GM21576 (cell line): ENCODE data around the gene ZSCAN31.
A peak's percentile ranks its signal among the peaks of the same experiment; 100 is the strongest.
"Not testable (repeated sequence)": the region's sequence is repeated elsewhere in the genome, so short reads cannot be mapped to it uniquely, and the experiment has no call there.

Experiments
- ATAC-seq: cut with Tn5 transposase; IDR thresholded peaks from one replicate; pipeline ENCODE4 v1.9.1; 2021; ENCODE audit warnings: mild to moderate bottlenecking, moderate library complexity; ENCODE audit not compliant: unreplicated experiment

The ZSCAN31 gene

GRCh38 chr6:28335564-28336283 is at the start of gene ZSCAN31:
ZSCAN31 (minus strand) TSS chr6:28336148; CDS start chr6:28329683, 6,465 bp downstream.
- ATAC-seq, result peak; percentile 80

DNA sequence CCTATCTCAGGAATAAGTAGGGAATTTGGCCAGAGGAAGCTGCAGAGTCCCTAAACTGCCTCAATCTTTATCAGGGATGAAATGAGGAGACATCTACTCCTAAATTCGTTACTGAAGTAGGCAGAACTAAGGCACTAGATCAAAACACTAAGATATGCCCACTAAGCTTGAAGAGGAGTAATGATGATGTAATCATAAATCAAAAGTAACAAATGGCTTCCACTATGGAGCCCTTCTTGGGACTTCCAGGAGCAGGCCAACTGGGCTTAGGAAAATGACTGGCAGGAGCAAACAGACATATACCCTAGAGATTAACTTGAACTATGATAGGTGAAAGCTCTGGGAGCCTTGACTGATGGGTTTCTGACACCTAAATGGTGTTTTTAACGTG is 48.2 kb upstream of the ZSCAN31 start:
- no peak for ATAC-seq

GRCh38 chr6:28383235-28384142 is 47.5 kb upstream of the ZSCAN31 start:
- peak; percentile 87 for ATAC-seq

- no peak for ATAC-seq
Measured at GRCh38 chr6:28380381-28380780, 44.4 kb upstream of the ZSCAN31 start.

DNA sequence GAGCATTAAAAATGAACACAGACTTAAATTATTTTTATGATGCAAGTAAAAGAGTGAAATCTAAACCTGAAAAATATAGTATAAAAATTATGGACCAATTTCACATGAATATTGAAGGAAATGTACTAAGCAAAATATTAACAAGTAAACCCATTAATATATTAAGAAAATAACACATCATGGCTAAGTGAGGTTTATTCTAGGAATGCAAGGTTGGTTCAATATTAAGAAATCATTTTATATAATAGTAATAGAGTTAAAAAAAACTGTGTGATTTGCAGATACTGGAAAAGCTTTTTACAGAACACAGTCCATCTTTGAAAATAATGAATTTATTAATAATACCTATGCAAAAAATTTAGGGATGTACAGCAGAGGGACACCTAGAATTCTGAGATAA is 42.7 kb upstream of the ZSCAN31 start:
- no peak for ATAC-seq

- ATAC-seq, result no peak
Measured at GRCh38 chr6:28377879-28378278, 41.9 kb upstream of the ZSCAN31 start.

GRCh38 chr6:28373925-28374324 is 38.0 kb upstream of the ZSCAN31 start:
- ATAC-seq, result no peak

DNA sequence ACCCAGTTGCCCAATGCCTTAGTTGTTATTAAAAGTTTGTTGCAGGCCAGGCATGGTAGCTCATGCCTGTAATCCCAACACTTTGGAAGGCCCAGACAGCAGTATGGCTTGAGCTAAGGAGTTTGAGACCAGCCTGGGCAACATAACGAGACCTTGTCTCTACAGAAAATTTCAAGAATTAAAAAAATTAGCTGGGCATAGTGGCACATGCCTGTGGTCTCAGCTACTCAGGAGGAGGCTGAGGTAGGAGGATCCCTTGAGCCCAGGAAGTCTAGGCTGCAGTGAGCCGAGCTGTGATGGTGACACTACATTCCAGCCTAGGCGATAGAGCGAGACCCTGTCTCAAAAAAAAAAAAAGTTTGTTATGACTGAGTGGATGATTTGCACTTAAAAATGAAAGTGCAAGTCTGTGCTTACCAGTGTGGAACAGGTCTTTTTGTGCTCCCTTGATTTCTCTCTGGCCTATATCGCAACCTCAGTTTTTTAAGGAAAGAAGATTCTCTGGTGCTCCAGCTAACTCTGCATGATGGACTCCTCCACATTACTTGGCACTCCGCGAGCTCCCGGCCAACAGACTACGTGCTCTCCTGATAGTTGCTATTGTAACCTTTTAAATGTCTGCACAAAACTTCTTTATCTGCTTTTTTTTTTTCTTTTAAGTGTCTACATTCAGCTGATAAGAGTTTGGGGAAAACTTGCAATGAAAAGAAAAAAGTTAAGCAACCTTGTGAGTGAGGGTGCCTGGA is 35.9 kb upstream of the ZSCAN31 start:
- ATAC-seq, result peak; percentile 69

DNA sequence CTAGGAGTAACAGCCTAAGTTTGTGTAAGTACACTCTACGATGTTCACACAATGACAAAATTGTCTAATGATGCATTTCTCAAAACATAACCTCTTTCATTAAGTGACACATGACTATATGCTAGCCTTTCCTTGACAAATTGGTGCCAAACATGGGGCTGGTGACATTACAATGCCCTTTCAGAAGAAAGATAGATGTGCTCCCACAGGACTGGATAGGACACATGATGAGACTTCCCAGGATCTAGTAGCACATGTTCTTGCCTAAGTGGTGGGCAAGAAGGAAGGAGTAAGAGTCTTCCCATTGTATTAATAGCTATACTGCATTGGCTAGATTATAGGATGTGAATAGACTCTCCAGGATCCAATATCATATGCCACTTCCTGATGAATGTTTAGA is 35.3 kb upstream of the ZSCAN31 start:
- ATAC-seq, result no peak

GRCh38 chr6:28370440-28370839 is 34.5 kb upstream of the ZSCAN31 start:
- ATAC-seq, result no peak

DNA sequence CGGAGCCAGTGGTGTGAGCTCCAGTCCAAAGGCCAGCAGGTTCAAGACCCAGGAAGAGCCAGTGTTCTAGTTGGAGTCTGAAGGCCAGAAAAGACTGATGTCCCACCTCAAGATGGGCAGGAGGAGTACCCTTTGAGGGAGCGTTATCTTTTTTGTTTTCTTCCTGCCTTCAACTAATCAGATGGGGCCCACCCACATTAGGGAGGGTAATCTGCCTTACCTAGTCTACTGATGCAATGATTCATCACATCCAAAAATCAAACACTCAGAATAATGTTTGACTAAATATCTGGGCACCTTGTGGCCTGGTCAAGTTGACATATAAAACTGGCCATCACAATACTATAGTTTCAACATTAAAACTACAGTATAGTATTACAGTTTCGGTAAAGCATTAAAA is 33.5 kb upstream of the ZSCAN31 start:
- no peak for ATAC-seq

- ATAC-seq, result peak; percentile 77
Measured at GRCh38 chr6:28368522-28368921, 32.6 kb upstream of the ZSCAN31 start.

DNA sequence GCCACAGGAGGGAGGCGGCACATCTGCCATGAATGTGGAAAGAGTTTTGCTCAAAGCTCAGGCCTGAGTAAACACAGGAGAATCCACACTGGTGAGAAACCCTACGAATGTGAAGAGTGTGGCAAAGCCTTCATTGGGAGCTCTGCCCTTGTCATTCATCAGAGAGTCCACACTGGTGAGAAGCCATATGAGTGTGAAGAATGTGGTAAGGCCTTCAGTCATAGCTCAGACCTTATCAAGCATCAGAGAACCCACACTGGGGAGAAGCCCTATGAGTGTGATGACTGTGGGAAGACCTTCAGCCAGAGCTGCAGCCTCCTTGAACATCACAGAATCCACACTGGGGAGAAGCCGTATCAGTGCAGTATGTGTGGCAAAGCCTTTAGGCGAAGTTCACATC is 29.6 kb upstream of the ZSCAN31 start:
- not testable (repeated sequence) for ATAC-seq

GRCh38 chr6:28360961-28361360 is 25.0 kb upstream of the ZSCAN31 start:
- ATAC-seq, result no peak

- not testable (repeated sequence) for ATAC-seq
Measured at GRCh38 chr6:28359562-28359961, 23.6 kb upstream of the ZSCAN31 start.

GRCh38 chr6:28357036-28357435 is 21.1 kb upstream of the ZSCAN31 start:
- ATAC-seq, result no peak

DNA sequence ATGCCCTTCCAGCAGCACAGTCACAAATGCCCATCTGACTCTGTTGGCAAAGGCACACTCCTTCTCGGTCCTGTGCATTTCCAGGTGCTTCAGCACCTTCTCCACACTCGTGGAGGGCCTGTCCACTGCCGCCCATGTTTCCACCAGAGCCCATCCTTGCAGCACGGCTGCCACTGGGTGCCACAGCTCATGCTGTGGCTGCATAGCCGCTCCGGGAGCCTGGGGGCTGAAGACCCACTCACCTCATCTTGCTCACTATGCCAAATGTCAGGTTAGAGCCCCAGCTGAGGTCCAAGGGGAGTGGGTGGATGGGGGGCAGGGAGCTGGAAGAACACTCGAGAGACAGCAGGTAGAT is 20.7 kb upstream of the ZSCAN31 start:
- no peak for ATAC-seq

GRCh38 chr6:28355743-28356665 is 20.1 kb upstream of the ZSCAN31 start:
- ATAC-seq, result peak; percentile 86

DNA sequence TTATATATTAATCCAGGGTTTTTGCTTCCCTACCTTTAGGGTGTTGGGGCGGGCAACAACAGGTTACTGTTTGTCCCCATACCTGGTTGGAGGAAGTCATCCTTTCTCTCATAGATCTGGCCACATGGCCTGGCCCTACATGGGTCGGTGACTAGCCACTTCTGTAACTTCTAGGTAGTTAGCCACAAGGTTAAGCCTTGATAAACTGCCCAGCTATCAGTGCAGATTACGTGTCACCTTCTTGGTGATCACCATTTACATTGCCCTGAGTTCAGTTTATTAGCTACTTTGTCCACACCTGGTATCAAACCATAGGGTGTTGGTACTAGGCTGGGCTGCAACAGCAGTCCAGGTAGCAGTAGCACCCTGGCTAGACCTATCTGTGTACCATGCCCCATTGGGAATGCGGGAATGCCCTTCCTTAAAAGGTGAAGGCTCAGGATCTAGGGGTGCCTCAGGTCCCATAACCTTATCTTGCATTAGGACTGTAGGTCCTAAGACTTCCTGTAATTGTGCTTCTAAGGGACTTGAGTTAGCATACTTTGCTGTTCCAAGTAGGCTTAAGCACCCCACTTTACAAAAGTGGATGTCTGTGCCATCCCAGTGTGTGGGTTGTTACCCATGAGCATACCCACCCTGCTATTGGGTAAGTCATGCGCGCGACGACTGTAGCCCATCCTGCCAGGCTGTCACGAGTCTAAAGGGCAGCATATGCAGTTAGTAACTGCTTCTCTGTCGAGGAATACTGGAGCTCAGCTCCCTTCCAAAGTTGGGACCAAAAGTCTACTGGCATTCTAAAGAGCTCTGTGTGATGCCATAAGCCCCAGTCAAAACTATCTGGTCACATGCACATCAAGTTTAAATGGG is 19.0 kb upstream of the ZSCAN31 start:
- ATAC-seq, result no peak
